HEK293T (cell line): ENCODE data around the gene DLX3.

Source experiments
- BHLHE40 ChIP-seq: fragments of 450-650 bp; IDR thresholded peaks from 2 replicates; pipeline ENCODE4 v1.6.1; 2016; ENCODE audit warnings: mild to moderate bottlenecking, moderate library complexity, borderline replicate concordance
- ELF4 ChIP-seq: fragments of 450-650 bp; IDR thresholded peaks from 2 replicates; pipeline ENCODE4 v1.6.1; 2017; ENCODE audit warnings: antibody characterized with exemption
- FOXK2 ChIP-seq: fragments of 450-650 bp; IDR thresholded peaks from 2 replicates; pipeline ENCODE4 v1.6.1; 2016; ENCODE audit warnings: mild to moderate bottlenecking
- FOXM1 ChIP-seq: fragments of 450-650 bp; IDR thresholded peaks from 2 replicates; pipeline ENCODE4 v1.6.1; 2017; ENCODE audit warnings: mild to moderate bottlenecking, borderline replicate concordance
- HDGF ChIP-seq: fragments of 450-650 bp; IDR thresholded peaks from 2 replicates; pipeline ENCODE4 v1.6.1; 2017; ENCODE audit warnings: antibody characterized with exemption, borderline replicate concordance
- L3MBTL2 ChIP-seq: fragments of 450-650 bp; conservative IDR thresholded peaks from 2 replicates; pipeline ENCODE4 v1.6.1; 2016; ENCODE audit warnings: mild to moderate bottlenecking
- NFRKB ChIP-seq: fragments of 450-650 bp; IDR thresholded peaks from 2 replicates; pipeline ENCODE4 v1.6.1; 2016; ENCODE audit warnings: mild to moderate bottlenecking, moderate library complexity
- SP1 ChIP-seq: fragments of 450-650 bp; IDR thresholded peaks from 2 replicates; pipeline ENCODE4 v1.6.1; 2017
- SUZ12 ChIP-seq: fragments of 450-650 bp; IDR thresholded peaks from 2 replicates; pipeline ENCODE4 v1.6.1; 2016; ENCODE audit warnings: mild to moderate bottlenecking
- TARDBP ChIP-seq: fragments of 450-650 bp; IDR thresholded peaks from 2 replicates; pipeline ENCODE4 v1.6.1; 2016
- ZNF384 ChIP-seq: fragments of 450-650 bp; IDR thresholded peaks from 2 replicates; pipeline ENCODE4 v1.6.1; 2016

- TF ChIP-seq TARDBP (no peak), ELF4 (no peak), SUZ12 (no peak), FOXM1 (no peak), SP1 (no peak), L3MBTL2 (no peak), NFRKB (no peak), HDGF (no peak), BHLHE40 (no peak), FOXK2 (no peak), ZNF384 (no peak)
Measured at GRCh38 chr17:49993423-49994060, 1.5 kb downstream of the DLX3 start.
